Measurements from ENCODE around the gene OSBPL6. TPM values are rescaled to one million over a fixed set of nuclear protein-coding genes. Genes with fewer than 3 reads are reported as not detected.
A peak's percentile ranks its signal among the peaks of the same experiment; 100 is the strongest.
"Not testable (repeated sequence)": the region's sequence is repeated elsewhere in the genome, so short reads cannot be mapped to it uniquely, and the experiment has no call there.

Gene OSBPL6
- total RNA-seq, 1 donor from 2014 or later, result 5.3 TPM

DNA sequence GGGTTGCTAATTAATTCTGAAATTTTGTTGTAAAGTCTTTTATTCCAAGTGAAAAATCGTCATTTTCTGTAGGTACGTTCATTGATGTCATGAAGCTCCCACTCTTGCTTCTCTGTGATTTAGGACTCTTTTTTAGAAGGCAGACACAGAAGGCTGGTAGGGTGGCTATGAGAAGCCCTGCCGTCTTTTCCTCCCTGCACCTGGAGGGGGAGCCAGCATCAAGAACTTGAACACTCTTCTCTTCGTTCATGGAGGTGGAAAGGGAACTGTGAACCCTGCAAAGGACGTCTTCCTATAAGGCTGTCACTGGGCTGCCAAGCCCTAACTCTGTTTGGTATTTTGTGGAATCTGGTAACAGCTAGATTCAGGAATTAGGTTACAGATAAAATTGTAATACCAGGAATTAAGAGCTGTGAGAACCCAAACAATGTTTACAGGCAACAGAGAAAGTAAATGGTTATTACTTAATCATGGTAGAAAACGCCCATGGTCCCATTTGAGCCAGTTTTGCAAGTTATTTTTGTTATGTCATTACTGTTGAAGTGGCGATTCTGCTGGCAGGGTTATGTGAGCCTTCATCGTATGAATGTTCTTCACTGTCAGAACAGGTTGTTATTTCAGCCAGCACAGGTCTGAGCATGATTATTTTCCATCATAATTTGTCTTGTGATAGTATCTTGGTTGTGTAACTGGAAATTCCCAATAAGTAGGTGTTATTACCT, 112.2 kb downstream of the OSBPL6 start:
- peak; percentile 73 for DNase-seq

DNA sequence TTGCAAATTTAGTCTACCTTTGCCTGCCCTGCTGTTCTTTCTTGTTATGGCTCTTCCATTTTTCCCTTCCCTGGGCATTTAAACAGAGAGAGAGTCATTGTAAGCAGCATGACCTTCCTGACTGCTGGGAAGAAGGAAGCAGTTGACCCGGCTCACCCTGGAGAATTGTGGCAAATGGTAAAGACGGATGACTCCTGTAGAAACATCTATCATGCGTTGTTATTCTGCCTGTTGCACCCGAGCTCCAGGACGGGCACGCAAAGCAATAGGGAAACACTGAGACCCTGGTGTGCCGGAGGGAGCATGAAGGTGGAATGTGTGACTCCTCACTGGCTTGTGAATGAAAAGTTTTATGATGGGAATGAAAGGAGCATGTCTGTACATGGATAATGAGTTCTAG, 113.3 kb downstream of the OSBPL6 start:
- DNase-seq, result no peak

- DNase-seq, result no peak
Observed at GRCh38 chr2:178309541-178309940, 115.2 kb downstream of the OSBPL6 start.

GRCh38 chr2:178315078-178315477, 120.8 kb downstream of the OSBPL6 start:
- DNase-seq, result no peak

GRCh38 chr2:178315488-178315948, 121.2 kb downstream of the OSBPL6 start:
- DNase-seq, result no peak

DNA sequence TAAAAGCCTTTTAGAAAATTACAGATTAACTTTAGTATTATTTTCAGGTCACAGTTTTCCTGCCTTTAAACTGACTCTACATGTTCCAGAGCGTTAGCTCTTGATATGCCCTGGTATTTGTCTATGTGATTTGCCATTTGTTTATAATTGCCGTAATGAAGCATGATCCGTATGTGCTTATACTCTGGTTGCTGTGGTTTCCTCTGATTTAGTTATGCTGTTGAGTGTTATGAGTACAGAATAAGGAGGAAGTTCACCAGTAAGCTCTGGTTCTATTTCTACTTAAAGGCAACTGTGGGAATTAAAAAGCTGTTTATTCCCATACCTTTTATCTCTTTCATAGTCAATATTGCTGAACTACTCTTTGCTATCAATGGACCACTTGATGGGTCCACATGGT, 123.5 kb downstream of the OSBPL6 start:
- DNase-seq, result no peak

DNA sequence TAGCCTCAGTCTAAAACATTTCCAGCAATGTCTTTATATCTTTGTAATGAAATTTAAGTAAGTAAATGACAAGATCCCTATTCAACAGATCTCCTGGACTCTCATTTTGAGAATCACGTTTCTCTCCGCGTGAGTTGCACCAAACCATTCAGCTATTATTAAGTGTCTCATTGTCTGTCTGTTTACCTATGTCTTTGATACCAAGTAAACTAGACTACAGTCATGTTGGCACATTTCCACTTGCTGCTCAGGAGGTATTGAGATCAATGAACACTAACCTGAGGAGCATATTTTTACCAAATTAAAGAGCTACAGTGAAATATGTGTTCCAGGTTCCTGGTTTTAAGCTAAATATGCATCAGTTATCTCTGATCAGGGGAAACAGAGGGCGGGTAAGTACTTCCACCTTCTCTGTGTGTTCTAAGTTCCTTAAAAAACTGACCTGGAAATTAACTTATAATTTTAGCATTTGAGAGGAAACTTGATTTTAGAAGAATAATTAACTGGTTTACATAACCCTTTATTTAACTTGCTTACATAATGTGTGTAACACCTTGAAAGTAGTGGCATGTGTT, 125.8 kb downstream of the OSBPL6 start:
- no peak for DNase-seq

DNA sequence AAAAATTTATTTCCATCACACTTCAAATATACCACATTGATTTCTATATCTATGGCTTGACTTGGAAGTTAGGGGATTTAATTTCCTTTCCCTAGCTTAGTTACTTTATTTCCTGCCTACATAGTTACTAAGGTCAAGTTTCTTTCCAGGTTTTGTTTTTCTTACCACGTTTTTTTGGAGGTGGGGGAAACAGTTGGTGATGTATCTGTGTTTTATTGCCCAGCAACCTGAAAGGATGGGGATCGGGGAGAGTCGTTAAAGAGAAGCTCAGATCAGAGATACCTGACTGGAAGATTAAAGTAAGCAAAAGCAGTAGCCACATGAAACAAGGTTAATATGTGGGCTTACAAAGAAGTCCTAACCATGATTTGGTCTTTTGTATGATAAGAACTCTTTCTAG, 127.8 kb downstream of the OSBPL6 start:
- DNase-seq, result peak; percentile 28

GRCh38 chr2:178323331-178323730, 129.0 kb downstream of the OSBPL6 start:
- not testable (repeated sequence) for DNase-seq

DNA sequence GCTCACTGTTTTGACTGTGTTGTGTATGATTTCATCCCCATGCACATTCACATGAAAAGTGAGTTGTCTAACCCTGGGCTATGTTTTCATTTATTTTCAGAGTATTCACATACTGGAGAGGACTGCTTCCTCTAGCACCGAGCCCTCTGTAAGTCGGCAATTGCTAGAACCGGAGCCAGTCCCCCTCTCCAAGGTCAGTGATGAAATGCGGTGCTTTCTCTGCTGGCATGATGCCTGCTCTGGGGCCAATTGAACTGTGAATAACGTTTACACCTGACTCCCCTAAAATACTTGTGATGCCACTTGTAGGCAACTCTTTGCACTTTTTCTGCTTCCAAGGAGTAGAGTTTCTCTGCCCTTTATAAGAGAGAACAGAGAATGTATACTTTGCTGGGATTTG, 129.8 kb downstream of the OSBPL6 start:
- no peak for DNase-seq

DNA sequence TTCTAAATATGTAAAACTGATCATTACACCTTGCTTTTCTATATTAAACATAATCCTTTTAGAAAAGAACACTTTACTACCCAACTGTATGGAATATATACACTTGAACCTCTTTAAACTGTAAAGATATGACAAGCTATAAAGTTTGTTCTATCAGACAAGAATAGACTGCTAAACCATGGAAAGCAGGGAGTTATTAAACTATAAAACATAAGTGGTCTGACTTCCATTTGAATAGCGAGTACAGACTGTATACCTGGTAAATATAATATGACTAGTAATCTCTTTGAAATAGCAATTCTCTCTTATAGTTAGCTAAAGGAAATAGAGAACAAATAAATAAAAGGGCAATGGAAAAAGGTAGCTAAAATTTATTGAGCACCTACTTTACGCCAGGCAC, 131.0 kb downstream of the OSBPL6 start:
- DNase-seq, result no peak

DNA sequence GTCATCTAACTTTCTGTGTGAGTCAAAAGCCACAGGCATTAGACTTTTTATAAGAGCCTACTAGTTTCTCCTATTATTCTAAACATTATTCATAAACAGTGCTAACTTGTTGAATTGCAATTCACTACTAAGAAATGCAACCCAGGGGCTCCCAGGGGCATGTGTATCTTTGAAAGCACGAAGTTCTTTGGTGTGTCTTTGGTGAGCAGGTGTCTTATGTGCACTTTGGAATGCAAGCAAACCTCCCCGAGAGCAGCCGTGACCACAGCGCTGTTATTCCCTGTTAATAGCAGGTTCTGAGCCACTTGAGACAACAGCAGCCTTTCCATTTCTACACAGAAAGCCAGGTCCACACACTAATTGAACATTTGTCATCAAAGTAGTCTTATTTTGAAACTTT, 133.2 kb downstream of the OSBPL6 start:
- DNase-seq, result no peak

DNA sequence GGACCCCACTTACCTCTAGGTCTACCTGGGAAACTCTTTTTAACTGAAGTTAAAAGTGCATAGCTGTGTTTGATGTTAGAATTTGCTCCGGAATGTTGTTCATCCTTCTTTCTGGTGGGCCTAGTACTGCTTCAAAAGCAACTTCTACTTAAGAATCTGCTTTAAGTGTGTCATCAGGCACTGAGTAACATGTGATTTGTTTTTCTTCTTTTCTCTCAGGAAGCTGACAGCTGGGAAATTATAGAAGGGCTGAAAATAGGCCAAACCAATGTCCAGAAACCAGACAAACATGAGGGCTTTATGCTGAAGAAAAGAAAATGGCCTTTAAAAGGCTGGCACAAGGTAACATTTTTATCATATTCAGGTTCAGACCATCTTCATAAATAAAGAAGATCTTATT, 133.7 kb downstream of the OSBPL6 start:
- peak; percentile 9 for DNase-seq

- DNase-seq, result no peak
Observed at GRCh38 chr2:178330175-178331017, 136.1 kb downstream of the OSBPL6 start.

GRCh38 chr2:178331474-178332432, 137.4 kb downstream of the OSBPL6 start:
- DNase-seq, result no peak

DNA sequence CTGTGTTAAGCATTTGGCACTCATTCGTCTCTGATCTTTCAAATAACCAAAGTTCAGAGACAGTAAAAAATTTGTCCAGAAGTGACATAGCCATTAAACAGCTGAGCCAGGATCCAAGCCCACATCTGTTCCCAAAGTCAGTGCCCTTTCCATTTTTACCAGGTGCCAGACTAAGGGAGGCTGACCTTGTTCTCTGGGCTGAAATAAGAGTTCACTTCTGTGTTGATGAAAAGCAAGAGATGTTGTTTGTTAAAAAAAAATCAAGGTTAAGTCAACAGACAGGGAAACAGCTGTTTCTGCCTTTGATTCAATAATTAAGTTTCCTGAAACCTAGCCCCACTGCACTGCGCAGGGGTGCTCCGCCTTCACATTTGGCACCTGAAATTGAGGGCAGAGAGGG, 139.5 kb downstream of the OSBPL6 start:
- no peak for DNase-seq

DNA sequence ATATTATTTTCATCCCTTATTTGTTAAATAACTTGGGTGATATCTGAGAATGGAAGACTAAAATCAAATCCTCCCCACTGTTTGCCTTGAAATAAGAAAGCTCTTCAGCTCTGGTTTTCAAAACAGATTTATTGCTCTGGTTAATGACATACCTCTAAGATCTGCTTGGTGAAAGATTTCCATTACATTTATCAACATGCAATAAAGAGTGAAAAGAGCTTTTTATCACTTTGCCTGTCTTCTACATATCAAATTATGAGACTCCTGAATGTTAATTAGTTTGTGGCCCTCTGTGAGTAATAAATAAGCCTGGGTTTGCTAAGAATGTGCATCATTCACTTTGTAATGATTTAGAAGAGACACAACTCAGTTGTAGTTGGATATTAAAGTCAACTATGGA, 140.9 kb downstream of the OSBPL6 start:
- DNase-seq, result no peak

DNA sequence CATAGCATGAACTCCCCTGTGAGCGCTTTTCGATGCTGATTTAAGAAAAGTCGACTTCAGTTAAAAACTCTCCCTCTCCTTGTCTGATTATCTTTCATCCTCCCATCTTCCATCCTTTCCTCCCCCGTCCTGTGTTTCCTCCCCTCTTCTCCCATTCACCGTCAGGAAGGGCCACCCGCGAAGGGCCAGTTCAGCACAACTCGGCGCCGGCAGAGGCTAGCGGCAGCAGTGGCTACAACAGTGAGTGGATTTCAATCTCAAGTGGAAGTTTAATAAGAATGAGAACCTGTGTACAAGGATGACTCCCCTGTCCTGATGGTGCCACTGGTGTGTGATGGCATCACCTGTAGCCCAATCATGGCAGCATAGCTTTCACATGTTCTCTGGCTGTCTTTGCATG, 149.8 kb downstream of the OSBPL6 start:
- no peak for DNase-seq

GRCh38 chr2:178345951-178346350, 151.6 kb downstream of the OSBPL6 start:
- no peak for DNase-seq

DNA sequence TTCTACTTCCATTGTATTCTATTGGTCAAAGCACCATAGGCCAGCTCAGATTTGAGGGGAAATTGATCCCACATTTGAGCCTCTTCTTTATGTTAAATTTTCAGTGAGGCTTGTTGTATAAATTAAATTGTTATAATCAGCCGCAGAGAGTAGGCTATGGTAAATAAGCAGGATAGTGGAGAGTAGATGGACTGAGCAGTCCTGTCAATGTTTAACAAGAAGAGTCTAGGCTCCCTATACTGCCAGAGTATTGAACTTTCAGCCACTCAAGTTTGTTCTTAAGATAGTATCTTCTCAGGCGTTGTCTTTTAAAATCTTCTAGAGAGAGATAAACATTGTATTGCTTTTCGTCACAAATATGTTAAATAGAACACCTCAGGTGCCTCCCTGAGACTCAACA, 155.7 kb downstream of the OSBPL6 start:
- DNase-seq, result no peak

DNA sequence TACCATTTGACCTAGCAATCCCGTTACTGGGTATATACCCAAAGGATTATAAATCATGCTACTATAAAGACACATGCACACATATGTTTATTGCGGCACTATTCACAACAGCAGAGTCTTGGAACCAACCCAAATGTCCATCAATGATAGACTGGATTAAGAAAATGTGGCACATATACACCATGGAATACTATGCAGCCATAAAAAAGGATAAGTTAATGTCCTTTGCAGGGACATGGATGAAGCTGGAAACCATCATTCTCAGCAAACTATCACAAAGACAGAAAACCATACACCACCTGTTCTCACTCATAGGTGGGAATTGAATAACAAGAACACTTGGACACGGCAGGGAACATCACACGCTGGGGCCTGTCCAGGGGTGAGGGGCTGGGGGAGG, 163.4 kb downstream of the OSBPL6 start:
- not testable (repeated sequence) for DNase-seq

DNA sequence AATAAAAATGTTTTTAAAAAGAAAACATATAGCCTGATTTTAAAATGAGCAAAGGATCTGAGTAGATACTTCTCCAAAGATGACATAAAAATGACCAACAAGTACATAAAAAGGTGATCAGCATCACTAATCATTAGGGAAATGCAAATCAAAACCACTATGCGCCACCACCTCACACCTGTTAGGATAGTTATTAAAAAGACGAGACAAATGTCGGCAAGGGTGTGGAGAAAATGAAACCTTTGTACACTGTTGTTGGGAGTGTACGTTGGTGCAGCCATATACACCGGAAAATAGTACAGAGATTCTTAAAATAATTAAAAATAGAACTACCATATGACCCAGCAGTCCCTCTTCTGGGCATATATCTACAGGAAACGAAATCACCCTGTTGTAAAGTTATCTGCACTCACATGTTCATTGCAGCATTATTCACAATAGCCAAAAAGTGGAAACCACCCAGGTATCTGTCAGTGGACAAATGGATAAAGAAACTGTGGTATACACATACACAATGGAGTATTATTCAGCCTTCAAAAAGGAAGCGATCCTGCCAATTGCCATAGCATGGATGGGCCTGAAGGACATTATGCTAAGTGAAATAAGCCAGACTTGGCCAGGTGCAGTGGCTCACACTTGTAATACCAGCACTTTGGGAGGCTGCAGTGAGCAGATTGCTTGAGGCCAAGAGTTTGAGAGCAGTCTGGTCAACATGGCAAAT, 165.0 kb downstream of the OSBPL6 start:
- DNase-seq, result no peak

Data from dermis blood vessel endothelial cell (primary cell).